Mesenchymal stem cell (in vitro differentiated cells and primary cell): Measurements from ENCODE around the gene ZNF226.

ENCODE experiments used
- DNase-seq: peaks from one replicate; pipeline ENCODE4 v3.0.0-alpha.2; 2013
- H2AFZ ChIP-seq: one replicate; pipeline ENCODE4 v1.6.1; 2013; ENCODE audit warnings: low read depth, mild to moderate bottlenecking, control low read depth, inconsistent platforms, low read length, moderate library complexity
- H2AK5ac ChIP-seq: 2 replicates; pipeline ENCODE4 v1.6.1; 2013; ENCODE audit warnings: low read length, moderate library complexity, mild to moderate bottlenecking, inconsistent platforms; ENCODE audit not compliant: severe bottlenecking
- H2BK120ac ChIP-seq: one replicate; pipeline ENCODE4 v1.6.1; 2013; ENCODE audit warnings: low read depth, mild to moderate bottlenecking, inconsistent platforms, low read length, moderate library complexity
- H2BK12ac ChIP-seq, 2 experiments: one replicate each; pipeline ENCODE4 v1.6.1; 2013; ENCODE audit warnings: inconsistent platforms in 2 of 2, low read length in 2 of 2, mild to moderate bottlenecking in 2 of 2, moderate library complexity in 2 of 2, control low read depth in 1 of 2
- H2BK15ac ChIP-seq: one replicate; pipeline ENCODE4 v1.6.1; 2013; ENCODE audit warnings: mild to moderate bottlenecking, low read depth, inconsistent platforms; ENCODE audit not compliant: poor library complexity, severe bottlenecking
- H2BK5ac ChIP-seq: 2 replicates; pipeline ENCODE4 v1.6.1; 2013; ENCODE audit warnings: low read depth, mild to moderate bottlenecking, low read length, control low read depth, inconsistent platforms; ENCODE audit not compliant: poor library complexity, severe bottlenecking
- H3K14ac ChIP-seq, 2 experiments: one replicate each; pipeline ENCODE4 v1.6.1; 2013; ENCODE audit warnings: inconsistent platforms in 2 of 2, low read length in 2 of 2, control low read depth in 1 of 2, mild to moderate bottlenecking in 1 of 2, moderate library complexity in 1 of 2
- H3K18ac ChIP-seq, 2 experiments: one replicate each; pipeline ENCODE4 v1.6.1; 2013; ENCODE audit warnings: inconsistent platforms in 2 of 2, low read length in 2 of 2, control low read depth in 1 of 2, low read depth in 1 of 2, mild to moderate bottlenecking in 1 of 2
- H3K23ac ChIP-seq, 2 experiments: one replicate each; pipeline ENCODE4 v1.6.1; 2013; ENCODE audit warnings: inconsistent platforms in 2 of 2, low read length in 2 of 2, mild to moderate bottlenecking in 2 of 2, moderate library complexity in 2 of 2, control low read depth in 1 of 2
- H3K27ac ChIP-seq: 2 replicates; pipeline ENCODE4 v1.5.1; 2013; ENCODE audit warnings: mild to moderate bottlenecking, moderate library complexity, low read length, control low read depth, inconsistent platforms; ENCODE audit not compliant: poor library complexity, severe bottlenecking
- H3K27me3 ChIP-seq, 2 experiments: 2 replicates each; pipeline versions ENCODE4 v1.6.1 to v1.7.0; 2013; ENCODE audit warnings: low read length in 2 of 2, mild to moderate bottlenecking in 2 of 2, moderate library complexity in 2 of 2, control low read depth in 1 of 2, inconsistent platforms in 1 of 2; ENCODE audit not compliant: control insufficient read depth in 1 of 2, insufficient read depth in 1 of 2
- H3K36me3 ChIP-seq, 2 experiments: 2 replicates each; pipeline versions ENCODE4 v1.6.1 to v1.7.0; 2013; ENCODE audit warnings: low read length in 2 of 2, control low read depth in 1 of 2, inconsistent platforms in 1 of 2, low read depth in 1 of 2, mild to moderate bottlenecking in 1 of 2; ENCODE audit not compliant: insufficient read depth in 2 of 2, control insufficient read depth in 1 of 2
- H3K4ac ChIP-seq, 2 experiments: one replicate each; pipeline ENCODE4 v1.6.1; 2013; ENCODE audit warnings: inconsistent platforms in 2 of 2, low read length in 2 of 2, mild to moderate bottlenecking in 2 of 2, moderate library complexity in 2 of 2, control low read depth in 1 of 2, low read depth in 1 of 2
- H3K4me1 ChIP-seq: 2 replicates; pipeline ENCODE4 v1.6.1; 2013; ENCODE audit warnings: low read depth, low read length, control low read depth; ENCODE audit not compliant: control insufficient read depth, insufficient read depth
- H3K4me2 ChIP-seq: 2 replicates; pipeline ENCODE4 v1.6.1; 2013; ENCODE audit warnings: low read length, mild to moderate bottlenecking, inconsistent platforms; ENCODE audit not compliant: poor library complexity, severe bottlenecking
- H3K4me3 ChIP-seq, 2 experiments: 2 replicates each; pipeline versions ENCODE4 v1.5.1 to v1.7.0; 2013; ENCODE audit warnings: low read length in 2 of 2, mild to moderate bottlenecking in 2 of 2, control low read depth in 1 of 2, low read depth in 1 of 2; ENCODE audit not compliant: insufficient read depth in 1 of 2
- H3K79me1 ChIP-seq: replicated peaks from 2 replicates; pipeline ENCODE4 v1.6.1; 2013; ENCODE audit warnings: mild to moderate bottlenecking, control low read depth, low read length, inconsistent platforms; ENCODE audit not compliant: poor library complexity, severe bottlenecking
- H3K9ac ChIP-seq: 2 replicates; pipeline ENCODE4 v1.7.0; 2013; ENCODE audit warnings: mild to moderate bottlenecking, low read length, moderate library complexity
- H3K9me3 ChIP-seq: 2 replicates; pipeline ENCODE4 v1.7.0; 2013; ENCODE audit warnings: mild to moderate bottlenecking, low read length; ENCODE audit not compliant: control insufficient read depth
- H4K8ac ChIP-seq: one replicate; pipeline ENCODE4 v1.6.1; 2013; ENCODE audit warnings: inconsistent platforms, mild to moderate bottlenecking, low read length, moderate library complexity
- H4K91ac ChIP-seq: one replicate; pipeline ENCODE4 v1.6.1; 2013; ENCODE audit warnings: mild to moderate bottlenecking, low read length, inconsistent platforms
- WGBS: methylation state at CpG from one replicate; pipeline ENCODE4 v1.1.7; 2013; ENCODE audit warnings: mixed read lengths; 5-methylcytosine and 5-hydroxymethylcytosine counted together

The ZNF226 gene

DNA sequence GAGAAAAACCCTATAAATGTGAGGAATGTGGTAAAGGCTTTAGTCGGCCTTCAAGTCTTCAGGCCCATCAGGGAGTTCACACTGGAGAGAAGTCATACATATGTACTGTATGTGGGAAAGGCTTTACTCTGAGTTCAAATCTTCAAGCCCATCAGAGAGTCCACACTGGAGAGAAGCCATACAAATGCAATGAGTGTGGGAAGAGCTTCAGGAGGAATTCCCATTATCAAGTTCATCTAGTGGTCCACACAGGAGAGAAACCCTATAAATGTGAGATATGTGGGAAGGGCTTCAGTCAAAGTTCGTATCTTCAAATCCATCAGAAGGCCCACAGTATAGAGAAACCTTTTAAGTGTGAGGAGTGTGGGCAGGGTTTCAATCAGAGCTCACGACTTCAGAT, 11.7 kb downstream of the ZNF226 start:
- H2AK5ac ChIP-seq, result no peak overlapping the region
- no peaks in the 10 kb centered on the region for H3K27me3 ChIP-seq
- no peak overlapping the region for H3K9ac ChIP-seq
- no peak overlapping the region for H2BK120ac ChIP-seq
- WGBS, result 91% methylated on average over 3 of the region's 3 CpGs
- peaks cover 29 to 61% of the 10 kb centered on the region in 2 experiments for H3K36me3 ChIP-seq
- H2BK12ac ChIP-seq, result no peak overlapping the region
- no peak overlapping the region for H2BK5ac ChIP-seq
- H3K4ac ChIP-seq, result no peak overlapping the region
- no peak overlapping the region for H4K8ac ChIP-seq
- no peak overlapping the region for H3K18ac ChIP-seq
- peaks cover 90% of the 10 kb centered on the region for H3K9me3 ChIP-seq
- H3K4me3 ChIP-seq, result peak overlapping the region in 1 of 2 experiments; percentile 54
- peak; percentile 5 for DNase-seq
- no peak overlapping the region for H2AFZ ChIP-seq
- H3K23ac ChIP-seq, result no peak overlapping the region
- no peak overlapping the region for H4K91ac ChIP-seq
- peaks cover 4% of the 10 kb centered on the region for H3K79me1 ChIP-seq
- H3K27ac ChIP-seq, result no peak overlapping the region
- no peak overlapping the region for H2BK15ac ChIP-seq
- no peaks in the 10 kb centered on the region for H3K4me1 ChIP-seq
- no peak overlapping the region for H3K14ac ChIP-seq
- no peak overlapping the region for H3K4me2 ChIP-seq

DNA sequence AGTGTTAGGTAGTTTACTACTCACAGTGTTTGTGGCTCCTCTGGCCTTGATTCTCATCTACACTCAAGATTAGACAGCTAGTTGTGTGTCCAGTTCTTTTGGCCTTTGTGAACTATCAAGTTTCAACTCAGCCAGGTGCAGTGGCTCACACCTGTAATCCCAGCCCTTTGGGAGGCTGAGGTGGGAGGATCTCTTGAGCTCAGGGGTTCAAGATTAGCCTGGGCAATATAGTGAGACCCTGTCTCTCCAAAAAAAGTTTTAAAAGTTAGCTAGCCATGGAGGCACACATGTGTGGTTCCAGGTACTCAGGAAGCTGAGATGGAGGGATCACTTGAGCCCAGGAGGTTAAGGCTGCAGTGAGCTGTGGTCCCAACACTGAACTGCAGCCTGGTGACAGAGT, 16.1 kb downstream of the ZNF226 start:
- no peak for DNase-seq
- Histone ChIP-seq H2BK5ac (no peak overlapping the region), H2AFZ (no peak overlapping the region), H3K18ac (no peak overlapping the region), H3K27me3 (no peaks in the 10 kb centered on the region), H2BK120ac (no peak overlapping the region), H3K9me3 (peaks cover 68% of the 10 kb centered on the region), H2BK12ac (no peak overlapping the region), H3K4ac (no peak overlapping the region), H3K9ac (no peak overlapping the region), H3K4me2 (no peak overlapping the region), H4K91ac (no peak overlapping the region), H3K36me3 (peaks cover 12 to 17% of the 10 kb centered on the region in 2 experiments), H3K23ac (no peak overlapping the region), H2AK5ac (no peak overlapping the region), H3K27ac (no peak overlapping the region), H3K14ac (no peak overlapping the region), H3K4me3 (no peak overlapping the region), H2BK15ac (no peak overlapping the region), H3K79me1 (no peaks in the 10 kb centered on the region), H4K8ac (no peak overlapping the region), H3K4me1 (no peaks in the 10 kb centered on the region)

DNA sequence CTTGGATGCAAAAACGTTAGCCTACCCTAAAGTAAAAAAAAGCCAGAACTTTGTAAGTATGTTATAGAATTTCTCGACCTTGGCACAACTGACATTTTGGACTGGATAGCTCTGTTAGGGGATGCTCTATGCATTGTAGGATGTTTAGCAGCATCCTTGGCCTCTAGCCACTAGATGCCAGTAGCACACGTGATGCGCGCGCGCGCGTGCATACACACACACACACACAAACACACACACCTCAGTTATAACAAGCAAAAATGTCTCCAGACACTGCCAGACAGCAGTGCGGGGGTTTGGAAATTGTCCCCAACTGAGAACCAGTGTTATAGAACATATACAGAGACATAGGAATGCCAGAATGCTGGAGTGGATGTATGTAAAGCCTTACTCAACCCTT, 17.2 kb downstream of the ZNF226 start:
- Histone ChIP-seq H3K36me3 (peaks cover under 1 to 6% of the 10 kb centered on the region in 2 experiments), H3K14ac (no peak overlapping the region), H2BK15ac (no peak overlapping the region), H2BK12ac (no peak overlapping the region), H3K4ac (no peak overlapping the region), H2BK5ac (no peak overlapping the region), H3K79me1 (no peaks in the 10 kb centered on the region), H3K4me2 (no peak overlapping the region), H2BK120ac (no peak overlapping the region), H3K23ac (no peak overlapping the region), H2AK5ac (no peak overlapping the region), H3K18ac (no peak overlapping the region), H3K4me3 (peak overlapping the region in 1 of 2 experiments; percentile 28), H3K9ac (no peak overlapping the region), H4K91ac (no peak overlapping the region), H3K27ac (no peak overlapping the region), H3K27me3 (no peaks in the 10 kb centered on the region), H3K9me3 (peaks cover 56% of the 10 kb centered on the region), H3K4me1 (no peaks in the 10 kb centered on the region), H4K8ac (no peak overlapping the region), H2AFZ (no peak overlapping the region)
- DNase-seq, result no peak
- 98% methylated on average over 8 of the region's 10 CpGs for WGBS

DNA sequence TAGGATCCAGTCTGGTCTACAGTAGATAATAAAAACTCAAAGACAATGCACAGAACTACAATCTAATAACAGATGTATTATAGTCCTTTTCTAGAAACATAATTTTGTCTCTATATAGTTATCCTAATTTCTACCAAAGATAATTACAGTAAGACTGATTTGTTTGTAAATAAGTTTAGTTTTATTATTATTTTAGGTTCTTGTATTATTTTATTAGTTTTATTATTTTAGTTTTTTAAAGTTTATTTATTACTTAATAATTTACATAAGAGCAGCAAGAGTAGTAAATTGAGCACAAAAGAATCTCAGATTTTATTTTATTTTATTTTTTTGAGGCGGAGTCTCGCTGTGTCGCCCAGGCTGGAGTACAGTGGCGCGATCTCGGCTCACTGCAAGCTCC, 25.1 kb downstream of the ZNF226 start:
- Histone ChIP-seq H3K27ac (no peak overlapping the region), H3K4ac (no peak overlapping the region), H2AFZ (no peak overlapping the region), H4K8ac (no peak overlapping the region), H3K23ac (no peak overlapping the region), H2BK15ac (no peak overlapping the region), H3K4me1 (no peaks in the 10 kb centered on the region), H3K27me3 (no peaks in the 10 kb centered on the region), H3K9me3 (peaks cover 39% of the 10 kb centered on the region), H4K91ac (no peak overlapping the region), H3K4me3 (no peak overlapping the region), H2AK5ac (no peak overlapping the region), H3K79me1 (no peaks in the 10 kb centered on the region), H3K18ac (no peak overlapping the region), H2BK120ac (no peak overlapping the region), H3K36me3 (no peaks in the 10 kb centered on the region), H2BK12ac (no peak overlapping the region), H3K9ac (no peak overlapping the region), H3K14ac (no peak overlapping the region), H3K4me2 (no peak overlapping the region), H2BK5ac (no peak overlapping the region)
- no peak for DNase-seq
- WGBS, result 100% methylated on average over 6 of the region's 6 CpGs
